Stimulated activated CD4-positive, alpha-beta T cell treated with anti-CD3 and anti-CD28 coated beads, Interleukin-1b, Interleukin-23, amount 100 ng/mL, for 48 hours (primary cell): ENCODE data around the gene SLC15A4.
"Not testable (repeated sequence)": the region's sequence is repeated elsewhere in the genome, so short reads cannot be mapped to it uniquely, and the experiment has no call there.

Experiments used
- DNase-seq: peaks from one replicate; pipeline ENCODE4 v3.0.0-alpha.2; 2020

Gene SLC15A4

GRCh38 chr12:128813392-128813791 lies 10.4 kb downstream of the SLC15A4 start:
- no peak for DNase-seq

DNA sequence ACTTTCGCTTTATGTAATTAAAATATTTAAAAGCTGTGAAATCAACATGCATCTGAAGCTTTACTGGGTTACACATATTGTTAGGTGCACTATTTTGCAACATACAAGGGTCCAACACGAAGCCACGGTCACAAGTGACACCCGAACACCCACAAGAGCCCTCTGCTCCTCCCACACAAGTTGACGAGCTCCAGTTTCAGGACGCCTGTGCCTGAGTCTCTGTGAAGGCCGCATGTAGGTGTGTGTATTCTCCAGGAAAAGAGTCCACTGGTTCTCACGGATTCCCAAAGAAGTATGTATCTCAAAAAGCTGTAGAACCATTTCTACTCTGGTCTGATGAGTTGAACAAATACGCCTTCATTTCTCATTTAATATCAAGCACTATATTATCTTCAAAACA lies 12.0 kb downstream of the SLC15A4 start:
- no peak for DNase-seq

- DNase-seq = peak; percentile 31
Observed at GRCh38 chr12:128810182-128811127, 13.3 kb downstream of the SLC15A4 start.

- DNase-seq = no peak
Observed at GRCh38 chr12:128808651-128809050, 15.1 kb downstream of the SLC15A4 start.

DNA sequence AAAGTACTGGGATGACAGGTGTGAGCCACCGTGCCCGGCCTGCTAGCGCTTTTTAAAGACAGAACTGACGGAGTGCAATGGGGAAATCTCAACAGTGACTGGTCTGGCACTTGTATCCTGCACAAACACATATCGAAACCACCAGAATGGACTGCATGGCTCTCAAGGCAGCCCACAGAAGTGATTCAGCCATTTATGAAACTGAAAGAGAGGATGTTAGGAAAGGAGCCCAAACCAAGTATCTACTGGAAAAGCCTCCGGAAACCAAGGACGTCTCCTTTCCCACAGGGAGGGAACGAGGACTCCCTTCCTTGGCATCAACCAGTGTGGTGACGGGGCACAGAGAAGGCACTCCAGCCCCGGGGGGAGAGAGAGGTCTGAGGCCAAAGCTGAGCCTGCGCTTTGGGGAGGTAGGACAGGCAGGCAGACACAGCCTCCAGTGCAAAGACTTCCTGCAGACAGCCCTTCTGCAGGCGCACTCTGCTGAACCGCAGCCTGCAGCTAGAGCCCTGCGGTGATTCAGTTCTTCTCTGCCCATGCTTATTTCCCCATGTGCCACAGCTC lies 16.5 kb downstream of the SLC15A4 start:
- no peak for DNase-seq

GRCh38 chr12:128806573-128806972 lies 17.2 kb downstream of the SLC15A4 start:
- no peak for DNase-seq

- not testable (repeated sequence) for DNase-seq
Observed at GRCh38 chr12:128805406-128805805, 18.4 kb downstream of the SLC15A4 start.

DNA sequence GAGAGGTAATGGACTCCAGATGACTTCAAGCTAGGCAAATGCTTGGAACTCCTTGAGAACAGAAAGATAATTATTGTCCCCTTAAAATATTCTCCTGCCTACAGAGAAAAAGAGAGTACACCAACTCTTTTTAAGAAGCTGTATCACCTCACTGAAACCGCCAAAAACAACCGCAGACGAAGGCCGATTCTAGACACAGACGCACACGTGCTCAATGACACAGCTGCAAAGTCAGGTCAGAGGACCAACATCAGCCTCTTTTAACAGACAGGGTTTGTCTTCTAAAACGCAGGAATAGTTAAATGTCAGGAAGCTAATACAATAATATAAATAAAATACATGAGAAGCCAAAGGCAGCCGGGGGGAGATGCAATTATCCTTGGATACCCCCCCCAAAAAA lies 19.0 kb downstream of the SLC15A4 start:
- no peak for DNase-seq

GRCh38 chr12:128803788-128804187 lies 20.0 kb downstream of the SLC15A4 start:
- no peak for DNase-seq

DNA sequence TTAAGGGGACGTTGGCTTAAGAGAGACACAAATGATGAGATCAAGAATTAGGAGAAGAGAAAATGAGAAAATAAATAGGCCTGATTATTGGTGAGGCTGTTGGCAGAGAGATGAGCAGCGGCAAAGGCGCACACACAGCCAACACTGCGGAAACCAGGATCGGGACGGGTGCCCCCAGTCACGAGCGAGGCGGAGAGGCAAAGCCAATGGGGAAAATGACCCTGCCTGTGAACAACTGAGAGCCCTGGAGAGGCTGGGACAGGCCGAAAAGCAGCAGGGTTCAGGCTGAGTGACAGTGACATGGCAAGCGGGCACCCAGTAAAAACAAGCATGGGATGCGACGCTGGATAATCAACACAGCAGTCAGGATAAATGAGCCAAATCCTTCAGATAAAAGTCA lies 21.0 kb downstream of the SLC15A4 start:
- DNase-seq = no peak

DNA sequence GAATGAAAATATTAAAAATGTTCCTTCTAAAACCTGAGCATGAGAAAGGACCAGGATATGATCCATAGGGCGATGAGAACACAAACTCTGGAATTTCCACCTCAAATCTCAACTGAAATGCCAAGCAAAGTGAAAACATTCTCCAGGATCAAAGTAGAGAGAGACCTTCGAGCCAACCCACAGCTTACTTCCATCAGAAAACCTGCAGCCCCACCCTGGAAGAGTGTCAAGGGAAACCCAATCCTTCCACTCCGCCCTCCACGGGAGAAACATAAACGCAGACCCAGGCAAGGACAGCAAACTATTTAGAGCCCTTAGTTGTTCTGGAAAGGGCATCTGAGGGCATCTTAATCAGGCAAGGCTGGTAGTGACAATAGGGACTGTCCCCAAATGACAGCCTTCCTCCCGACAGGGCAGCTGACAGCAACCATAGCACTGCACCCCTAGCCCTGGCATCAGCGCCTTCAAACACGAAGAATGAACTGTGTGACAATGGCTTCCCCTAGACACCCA lies 21.8 kb downstream of the SLC15A4 start:
- DNase-seq = no peak

GRCh38 chr12:128800606-128801005 lies 23.2 kb downstream of the SLC15A4 start:
- DNase-seq = no peak

DNA sequence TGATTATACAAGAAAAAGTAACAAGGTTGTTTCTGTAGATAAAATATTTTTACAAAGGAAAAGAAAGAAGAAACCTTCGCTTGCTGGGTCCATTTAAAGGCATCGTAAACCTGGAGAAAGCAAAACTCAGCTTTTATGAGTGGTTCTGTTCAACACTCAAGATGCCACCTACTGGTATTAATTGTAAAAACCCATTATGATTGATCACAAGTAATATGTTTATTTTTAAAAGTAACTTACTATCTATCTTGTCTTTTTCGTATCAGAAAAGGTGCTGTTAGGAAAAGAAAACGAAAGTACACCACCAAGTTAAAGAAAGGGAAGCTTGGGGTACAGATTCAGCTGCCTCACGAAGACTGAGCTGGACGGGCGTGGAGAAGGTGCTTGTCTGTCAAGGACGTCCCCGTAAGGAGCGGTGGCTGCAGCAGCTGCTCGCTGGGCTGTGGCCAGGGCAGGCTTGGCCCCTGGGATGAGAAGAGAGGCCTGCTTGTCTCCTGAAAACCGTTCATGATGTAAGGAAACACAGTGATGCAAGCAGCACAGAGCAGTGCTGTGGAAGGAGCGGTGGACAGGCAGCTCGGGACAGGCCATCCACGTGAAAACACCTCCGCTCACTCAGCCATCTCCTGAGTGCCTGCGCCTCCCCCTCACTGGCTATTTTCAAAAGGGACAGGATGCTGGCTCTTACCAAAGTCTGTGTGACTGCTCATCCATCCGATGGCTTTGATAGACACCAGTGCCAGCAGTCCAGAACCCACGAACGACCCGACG lies 25.0 kb downstream of the SLC15A4 start:
- no peak for DNase-seq

DNA sequence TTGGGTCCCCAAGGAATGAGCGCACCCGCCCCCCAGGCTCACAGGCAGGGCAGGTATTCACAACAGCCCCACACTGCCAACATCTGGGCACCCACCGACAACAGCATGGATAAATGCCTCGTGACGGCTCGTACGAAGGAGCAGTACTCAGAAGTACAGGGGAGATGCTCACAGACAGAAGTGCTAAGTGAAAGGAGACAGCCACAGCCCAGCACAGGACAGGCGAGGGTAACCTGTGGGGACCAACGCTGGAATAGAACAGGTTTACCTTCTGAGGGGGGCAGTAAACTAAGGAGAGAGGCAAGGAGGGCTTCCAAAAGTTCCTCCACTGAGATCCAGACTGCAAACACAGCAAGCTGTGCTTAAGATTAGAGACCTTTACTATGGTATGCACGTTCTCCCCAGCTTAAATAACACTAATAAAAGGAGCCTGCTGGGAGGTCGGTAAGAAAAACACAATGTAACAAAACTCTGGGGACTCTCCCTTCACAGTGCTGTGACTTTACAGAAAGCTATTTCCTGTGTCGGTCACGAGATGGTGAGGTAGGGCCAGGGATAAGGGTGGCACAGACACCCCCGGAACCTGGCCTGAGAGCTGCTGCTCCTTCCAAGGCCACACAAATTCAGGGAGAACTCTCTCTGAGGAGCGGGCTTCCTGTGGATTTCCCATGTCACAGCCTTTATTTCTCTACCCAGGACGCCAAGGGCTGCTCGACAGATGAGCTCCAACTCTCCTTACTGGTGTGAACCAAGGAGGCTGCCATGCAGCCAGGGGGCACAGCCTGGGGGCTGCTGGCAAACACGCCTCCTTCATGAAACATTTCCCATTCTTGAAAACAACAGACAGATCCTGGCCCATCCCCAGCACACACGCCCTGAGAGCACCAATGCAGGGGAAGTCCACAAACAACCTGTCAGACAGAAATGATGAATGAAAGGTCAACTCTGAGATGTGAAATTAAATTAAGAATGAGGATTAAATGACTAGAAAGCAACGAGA lies 26.3 kb downstream of the SLC15A4 start:
- no peak for DNase-seq

DNA sequence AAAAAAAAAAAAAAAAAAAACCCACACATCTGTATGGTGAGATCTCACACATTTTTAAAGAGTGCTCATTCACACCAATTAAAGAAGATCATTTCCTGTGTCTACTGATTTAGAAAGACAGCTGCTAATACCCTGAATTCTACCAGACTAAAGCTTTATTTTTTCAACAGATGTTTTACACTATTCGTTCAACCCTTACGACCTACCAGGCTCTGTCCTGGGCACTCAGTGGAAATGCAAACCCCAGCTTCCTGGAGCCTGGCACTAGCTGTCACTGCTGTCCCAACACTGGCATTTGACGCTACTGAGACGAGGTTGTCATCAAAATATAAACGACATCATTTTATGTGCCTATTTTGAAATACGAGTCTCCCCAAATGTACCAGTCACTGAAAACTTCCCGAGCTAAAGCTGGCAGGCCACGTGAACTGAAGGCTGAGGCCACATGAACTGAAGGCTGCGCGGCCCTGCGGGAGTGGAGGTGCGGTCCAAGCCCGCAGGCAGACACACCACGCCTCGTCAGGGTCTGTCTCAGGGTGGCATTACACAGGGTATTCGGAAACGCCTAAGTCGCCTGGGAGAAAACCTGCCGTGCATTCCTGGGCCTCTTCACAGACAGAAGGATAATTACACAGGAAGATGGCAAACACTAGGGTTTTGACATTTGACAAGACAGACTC lies 27.2 kb downstream of the SLC15A4 start:
- DNase-seq = no peak

GRCh38 chr12:128795530-128796361 lies 28.0 kb downstream of the SLC15A4 start:
- no peak for DNase-seq

DNA sequence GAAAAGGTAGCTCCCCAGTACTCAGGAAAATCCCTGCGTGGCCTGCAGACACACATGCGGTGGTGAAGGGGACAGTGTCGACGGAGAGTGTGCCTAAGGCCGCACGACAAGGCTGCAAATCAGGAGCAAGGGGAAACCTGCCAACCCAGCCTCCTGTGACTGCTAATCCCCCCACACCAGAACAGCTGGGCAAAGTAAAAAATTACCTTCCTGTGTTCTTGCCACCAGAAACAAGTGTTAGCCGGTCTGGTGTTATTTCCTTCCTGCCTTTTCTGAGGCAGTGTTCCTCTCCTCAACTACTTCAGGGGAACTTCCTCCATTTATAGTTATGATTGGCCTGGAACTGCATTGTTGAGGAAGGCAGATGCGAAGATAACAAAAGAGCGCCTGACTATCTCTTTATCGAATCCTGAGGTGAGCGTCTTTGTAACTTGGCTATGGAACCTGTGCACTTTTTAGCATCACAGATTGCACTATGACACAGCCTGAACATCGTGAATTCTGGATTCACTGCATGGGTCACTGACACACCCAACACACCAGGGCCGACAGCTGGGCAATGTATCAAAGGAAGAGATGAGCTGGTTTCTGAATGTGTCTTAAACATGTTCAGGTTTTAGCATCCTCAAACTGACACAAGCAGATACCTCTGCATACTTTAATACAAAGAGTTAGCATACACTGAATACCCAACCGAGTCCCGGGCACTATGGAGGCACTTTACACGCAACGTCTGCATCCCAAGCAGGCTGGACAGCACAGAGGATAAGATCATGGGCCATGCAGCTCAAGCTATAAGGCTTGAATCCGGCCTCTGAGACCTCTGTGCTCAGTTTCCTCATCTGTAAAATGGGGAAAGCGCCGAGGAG lies 28.9 kb downstream of the SLC15A4 start:
- DNase-seq = no peak

- no peak for DNase-seq
Observed at GRCh38 chr12:128793701-128794100, 30.1 kb downstream of the SLC15A4 start.

DNA sequence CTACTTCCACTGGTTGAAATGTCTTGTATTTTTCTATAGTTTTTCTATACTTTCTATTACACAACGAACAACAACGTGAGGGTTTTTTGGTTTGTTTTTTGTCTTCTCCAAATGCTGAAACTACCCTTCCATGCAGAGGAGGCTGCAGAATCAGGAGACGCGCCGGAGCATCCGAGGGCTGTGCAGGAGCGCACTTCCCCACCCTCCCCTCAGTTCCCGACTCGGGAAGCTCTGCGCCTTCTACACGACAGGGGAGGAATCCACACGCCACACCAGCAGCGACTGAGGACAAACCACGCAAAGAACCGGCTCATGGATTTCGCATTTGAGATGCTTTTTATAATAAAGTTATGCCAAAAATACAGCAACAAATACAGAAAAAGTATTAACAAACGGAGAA lies 30.9 kb downstream of the SLC15A4 start:
- DNase-seq = no peak

- no peak for DNase-seq
Observed at GRCh38 chr12:128792398-128792797, 31.4 kb downstream of the SLC15A4 start.
